Thoracic aorta (tissue), 2 donors: ENCODE measurements around the gene BCAS3. TPM values are rescaled to one million over a fixed set of nuclear protein-coding genes. Genes with fewer than 3 reads are reported as not detected.

Source experiments
- ATAC-seq: fragments of 150-250 bp; one replicate; pipeline ENCODE4 v1.8.0; 2017; ENCODE audit warnings: low read depth; ENCODE audit not compliant: insufficient number of reproducible peaks, low FRiP score
- DNase-seq: peaks from one replicate; pipeline ENCODE4 v3.0.0-alpha.2; 2020; ENCODE audit warnings: low spot score
- H3K27ac ChIP-seq, 2 donors: fragments of 200-600 bp; sonication (generic); 1 replicate in 1 of 2; 2 replicates in 1 of 2; pipeline ENCODE4 v1.5.1; 2016; ENCODE audit warnings: mild to moderate bottlenecking in 2 of 2, moderate library complexity in 2 of 2
- H3K27me3 ChIP-seq: fragments of 200-600 bp; sonication (generic); replicated peaks from 2 replicates; pipeline ENCODE4 v1.6.0; 2016; ENCODE audit warnings: mild to moderate bottlenecking; ENCODE audit not compliant: insufficient read depth
- H3K36me3 ChIP-seq: fragments of 200-600 bp; sonication (generic); one replicate; pipeline ENCODE4 v1.5.1; 2016
- H3K4me1 ChIP-seq, 2 donors: fragments of 200-600 bp; sonication (generic); 1 replicate in 1 of 2; 2 replicates in 1 of 2; pipeline versions ENCODE4 v1.5.1 to v1.6.0; 2016; ENCODE audit warnings: low read depth in 2 of 2, mild to moderate bottlenecking in 1 of 2; ENCODE audit not compliant: control insufficient read depth in 1 of 2
- H3K4me3 ChIP-seq: fragments of 200-600 bp; sonication (generic); 2 replicates; pipeline ENCODE4 v1.5.1; 2016; ENCODE audit warnings: mild to moderate bottlenecking
- H3K9me3 ChIP-seq: fragments of 200-600 bp; sonication (generic); 2 replicates; pipeline ENCODE4 v1.5.1; 2016
- total RNA-seq, 2 donors: library from RNA; depleted of rRNA; stranded (reverse); fragments of >200 nt; gene quantifications; one replicate each; pipeline versions ENCODE4 v1.1.0 to v1.2.3, GENCODE V29; 2016
- TF ChIP-seq, protein P1 (sequence below): fragments of 200-600 bp; sonication (generic); IDR thresholded peaks from one replicate; pipeline ENCODE4 v1.5.1; 2019; ENCODE audit warnings: antibody characterized with exemption

Gene BCAS3
- total RNA-seq, 2 donors from 2014 or later = 35.1 to 69.3 TPM

GRCh38 chr17:61393904-61394629 lies 716.4 kb downstream of the BCAS3 start:
- ATAC-seq (no peak), DNase-seq (no peak)
- peaks cover 4 to 47% of the 10 kb centered on the region in 2 donors for H3K4me1 ChIP-seq
- no peaks in the 10 kb centered on the region for H3K36me3 ChIP-seq
- H3K27me3 ChIP-seq = no peaks in the 10 kb centered on the region
- no peaks in the 10 kb centered on the region for H3K9me3 ChIP-seq
- H3K27ac ChIP-seq = peak overlapping the region in 1 of 2 donors; percentile 49
- H3K4me3 ChIP-seq = no peak overlapping the region
- TF ChIP-seq, protein P1, sequence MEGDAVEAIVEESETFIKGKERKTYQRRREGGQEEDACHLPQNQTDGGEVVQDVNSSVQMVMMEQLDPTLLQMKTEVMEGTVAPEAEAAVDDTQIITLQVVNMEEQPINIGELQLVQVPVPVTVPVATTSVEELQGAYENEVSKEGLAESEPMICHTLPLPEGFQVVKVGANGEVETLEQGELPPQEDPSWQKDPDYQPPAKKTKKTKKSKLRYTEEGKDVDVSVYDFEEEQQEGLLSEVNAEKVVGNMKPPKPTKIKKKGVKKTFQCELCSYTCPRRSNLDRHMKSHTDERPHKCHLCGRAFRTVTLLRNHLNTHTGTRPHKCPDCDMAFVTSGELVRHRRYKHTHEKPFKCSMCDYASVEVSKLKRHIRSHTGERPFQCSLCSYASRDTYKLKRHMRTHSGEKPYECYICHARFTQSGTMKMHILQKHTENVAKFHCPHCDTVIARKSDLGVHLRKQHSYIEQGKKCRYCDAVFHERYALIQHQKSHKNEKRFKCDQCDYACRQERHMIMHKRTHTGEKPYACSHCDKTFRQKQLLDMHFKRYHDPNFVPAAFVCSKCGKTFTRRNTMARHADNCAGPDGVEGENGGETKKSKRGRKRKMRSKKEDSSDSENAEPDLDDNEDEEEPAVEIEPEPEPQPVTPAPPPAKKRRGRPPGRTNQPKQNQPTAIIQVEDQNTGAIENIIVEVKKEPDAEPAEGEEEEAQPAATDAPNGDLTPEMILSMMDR = no peak

DNA sequence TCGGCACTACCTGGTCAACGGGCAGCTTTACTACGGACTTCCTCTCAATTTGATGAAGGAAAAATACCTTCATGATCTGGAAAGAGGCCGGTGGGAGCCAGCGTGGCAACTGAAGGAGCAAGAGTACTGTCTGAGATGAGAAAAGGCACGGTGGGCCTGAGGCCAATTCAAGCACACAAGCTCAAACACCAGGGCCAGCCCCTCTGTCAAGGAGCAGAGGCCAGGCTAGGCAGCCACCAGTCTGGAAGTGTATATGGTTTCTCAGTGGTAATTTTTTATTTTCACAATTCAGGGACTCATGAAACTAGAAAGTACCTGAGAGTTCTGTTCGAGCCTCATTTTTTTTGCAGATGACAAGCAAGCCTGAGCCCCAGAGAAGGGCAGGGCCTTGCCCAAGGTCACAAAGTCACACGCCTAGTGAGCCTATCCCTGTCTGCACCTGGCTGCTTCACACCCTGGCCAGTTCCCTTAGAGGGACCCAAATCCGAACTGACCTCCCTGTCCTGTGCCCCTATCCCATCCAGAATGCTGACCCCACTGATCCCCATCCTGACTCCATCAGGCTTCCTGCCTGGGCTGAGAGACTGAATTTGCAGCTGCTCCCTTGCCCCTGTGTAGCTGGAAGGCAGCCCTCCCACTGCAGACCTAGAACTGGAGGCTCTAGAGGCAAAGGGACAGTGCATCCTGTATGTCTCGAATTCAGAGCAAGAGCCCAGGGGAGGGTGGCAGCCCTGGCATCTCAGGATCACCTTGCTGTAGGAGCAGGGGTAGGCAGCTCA lies 717.2 kb downstream of the BCAS3 start:
- Histone ChIP-seq H3K4me3 (no peak overlapping the region), H3K27me3 (no peaks in the 10 kb centered on the region), H3K27ac (peak overlapping the region in 1 of 2 donors; percentile 49), H3K36me3 (no peaks in the 10 kb centered on the region), H3K9me3 (no peaks in the 10 kb centered on the region), H3K4me1 (peaks cover 4 to 43% of the 10 kb centered on the region in 2 donors)
- ATAC-seq (no peak), DNase-seq (no peak)
- TF ChIP-seq, protein P1 = no peak

GRCh38 chr17:61395409-61395982 lies 717.8 kb downstream of the BCAS3 start:
- H3K36me3 ChIP-seq = no peaks in the 10 kb centered on the region
- peaks cover 4 to 37% of the 10 kb centered on the region in 2 donors for H3K4me1 ChIP-seq
- ATAC-seq = no peak
- no peaks in the 10 kb centered on the region for H3K9me3 ChIP-seq
- no peaks in the 10 kb centered on the region for H3K27me3 ChIP-seq
- no peak overlapping the region for H3K4me3 ChIP-seq
- TF ChIP-seq, protein P1 = no peak
- peak overlapping the region in 1 of 2 donors; percentile 16 for H3K27ac ChIP-seq
- no peak for DNase-seq

- H3K36me3 ChIP-seq = no peaks in the 10 kb centered on the region
- no peaks in the 10 kb centered on the region for H3K9me3 ChIP-seq
- H3K27me3 ChIP-seq = no peaks in the 10 kb centered on the region
- ATAC-seq = no peak
- TF ChIP-seq, protein P1 = no peak
- H3K4me1 ChIP-seq = peaks cover 4 to 41% of the 10 kb centered on the region in 2 donors
- no peak for DNase-seq
- peak overlapping the region; percentile 87 for H3K4me3 ChIP-seq
- H3K27ac ChIP-seq = peak overlapping the region; percentile 44 to 91
These were observed 718.4 kb downstream of the BCAS3 start for GRCh38 chr17:61395983-61396585.
